IMR-90 (cell line): ENCODE data around the gene IFT81. TPM values are rescaled to one million over a fixed set of nuclear protein-coding genes. Genes with fewer than 3 reads are reported as not detected.

ENCODE experiments used
- ATAC-seq: fragments of 200-7000 bp; cut with Tn5 transposase; 2 replicates; pipeline ENCODE4 v1.9.1; 2020; ENCODE audit warnings: low read depth, mild to moderate bottlenecking, moderate library complexity
- BruUV-seq: library from RNA; stranded (reverse); fragments of 400-500 nt; replicated peaks from 2 replicates; lab custom pipeline; 2021; lab: Mats Ljungman, UMichigan
- CTCF ChIA-PET: fragments of 300-600 bp; formaldehyde crosslinking; extraction: SDS; loops from one replicate; lab custom pipeline; 2021; ENCODE audit warnings: antibody characterized with exemption; lab: Yijun Ruan, JAX
- POLR2A ChIA-PET: fragments of 300-600 bp; sonication (Branson Sonifier 250); formaldehyde crosslinking; loops from one replicate; lab custom pipeline; 2022; ENCODE audit warnings: antibody characterized with exemption; ENCODE audit not compliant: unreplicated experiment; lab: Charles Lee
- DNase-seq: peaks from one replicate; pipeline ENCODE4 v3.0.0; 2013
- H2AFZ ChIP-seq: replicated peaks from 2 replicates; pipeline ENCODE3; 2013; ENCODE audit warnings: low read length, mild to moderate bottlenecking; ENCODE audit not compliant: poor library complexity
- H2AK5ac ChIP-seq: 2 replicates; pipeline ENCODE4 v1.6.1; 2013; ENCODE audit warnings: low read depth, low read length, inconsistent platforms
- H2AK9ac ChIP-seq: replicated peaks from 2 replicates; pipeline ENCODE3; 2013; ENCODE audit warnings: mild to moderate bottlenecking, low read depth, low read length, moderate library complexity; ENCODE audit not compliant: poor library complexity
- H2BK120ac ChIP-seq: 2 replicates; pipeline ENCODE4 v1.6.1; 2013; ENCODE audit warnings: low read depth, low read length, inconsistent platforms
- H2BK15ac ChIP-seq: 3 replicates; pipeline ENCODE4 v1.6.1; 2013; ENCODE audit warnings: low read depth, low read length, inconsistent platforms
- H2BK20ac ChIP-seq: 2 replicates; pipeline ENCODE4 v1.6.1; 2013; ENCODE audit warnings: low read depth, mild to moderate bottlenecking, inconsistent platforms, low read length, moderate library complexity
- H2BK5ac ChIP-seq: 2 replicates; pipeline ENCODE4 v1.6.1; 2013; ENCODE audit warnings: mild to moderate bottlenecking, low read depth, low read length, inconsistent platforms; ENCODE audit not compliant: poor library complexity, severe bottlenecking
- H3K14ac ChIP-seq: replicated peaks from 2 replicates; pipeline ENCODE4 v1.6.1; 2013; ENCODE audit warnings: low read depth, low read length, inconsistent platforms
- H3K18ac ChIP-seq: 2 replicates; pipeline ENCODE4 v1.6.1; 2013; ENCODE audit warnings: low read depth, low read length, control low read depth
- H3K23ac ChIP-seq: 2 replicates; pipeline ENCODE4 v1.6.1; 2013; ENCODE audit warnings: low read depth, low read length, inconsistent platforms
- H3K27ac ChIP-seq: 2 replicates; pipeline ENCODE4 v1.5.1; 2013; ENCODE audit warnings: mild to moderate bottlenecking, control low read depth, low read length; ENCODE audit not compliant: insufficient read depth
- H3K27me3 ChIP-seq: 2 replicates; pipeline ENCODE4 v1.6.1; 2013; ENCODE audit warnings: low read length; ENCODE audit not compliant: control insufficient read depth, insufficient read depth
- H3K36me3 ChIP-seq: 2 replicates; pipeline ENCODE4 v1.6.1; 2013; ENCODE audit warnings: low read length, mixed read lengths; ENCODE audit not compliant: control insufficient read depth, insufficient read depth
- H3K4ac ChIP-seq: 2 replicates; pipeline ENCODE4 v1.6.1; 2013; ENCODE audit warnings: low read depth, low read length, inconsistent platforms
- H3K4me1 ChIP-seq: 2 replicates; pipeline ENCODE4 v1.6.1; 2013; ENCODE audit warnings: low read length, mixed read lengths; ENCODE audit not compliant: control insufficient read depth, insufficient read depth
- H3K4me2 ChIP-seq: 2 replicates; pipeline ENCODE4 v1.6.1; 2013; ENCODE audit warnings: low read depth, mild to moderate bottlenecking, control low read depth, low read length, moderate library complexity
- H3K4me3 ChIP-seq: 2 replicates; pipeline ENCODE4 v1.5.1; 2013; ENCODE audit warnings: low read depth, mild to moderate bottlenecking, control low read depth, low read length, moderate library complexity; ENCODE audit not compliant: insufficient read depth
- H3K56ac ChIP-seq: 2 replicates; pipeline ENCODE4 v1.6.1; 2013; ENCODE audit warnings: low read length, inconsistent platforms; ENCODE audit not compliant: insufficient read depth; ENCODE audit errors: extremely low read depth
- H3K79me1 ChIP-seq, 2 experiments: 2 replicates each; pipeline ENCODE4 v1.6.1; 2013; ENCODE audit warnings: low read length in 2 of 2, inconsistent platforms in 1 of 2, low read depth in 1 of 2
- H3K9ac ChIP-seq: 2 replicates; pipeline ENCODE4 v1.6.1; 2013; ENCODE audit warnings: low read depth, low read length, control low read depth
- H3K9me1 ChIP-seq: 2 replicates; pipeline ENCODE4 v1.6.1; 2013; ENCODE audit warnings: low read length, inconsistent platforms; ENCODE audit not compliant: insufficient read depth
- H3K9me3 ChIP-seq: 2 replicates; pipeline ENCODE4 v1.6.1; 2013; ENCODE audit warnings: low read length; ENCODE audit not compliant: control insufficient read depth, insufficient read depth
- H4K20me1 ChIP-seq: 2 replicates; pipeline ENCODE4 v1.6.1; 2013; ENCODE audit warnings: low read length, inconsistent platforms; ENCODE audit not compliant: insufficient read depth
- H4K5ac ChIP-seq: 2 replicates; pipeline ENCODE4 v1.6.1; 2013; ENCODE audit warnings: mild to moderate bottlenecking, low read depth, low read length, control low read depth
- H4K8ac ChIP-seq, 2 experiments: 2 replicates each; pipeline ENCODE4 v1.6.1; 2013; ENCODE audit warnings: low read depth in 2 of 2, low read length in 2 of 2, control low read depth in 1 of 2, inconsistent platforms in 1 of 2
- H4K91ac ChIP-seq: 2 replicates; pipeline ENCODE4 v1.6.1; 2013; ENCODE audit warnings: low read depth, low read length, inconsistent platforms; ENCODE audit not compliant: insufficient read depth
- BHLHE40 ChIP-seq: fragments of 150-350 bp; IDR thresholded peaks from 2 replicates; pipeline ENCODE4 v1.6.1; 2016; ENCODE audit warnings: mild to moderate bottlenecking, low read depth, low read length
- CEBPB ChIP-seq: IDR thresholded peaks from 2 replicates; pipeline ENCODE4 v1.6.1; 2012; ENCODE audit warnings: low read depth, low read length, improper control_type of control experiment
- CHD1 ChIP-seq: IDR thresholded peaks from 2 replicates; pipeline ENCODE4 v1.6.1; 2012; ENCODE audit warnings: low read depth, low read length, improper control_type of control experiment
- ELK1 ChIP-seq: fragments of 150-350 bp; IDR thresholded peaks from 2 replicates; pipeline ENCODE4 v1.6.1; 2016; ENCODE audit warnings: low read depth, mild to moderate bottlenecking, low read length, moderate library complexity, borderline replicate concordance
- FOS ChIP-seq: fragments of 150-350 bp; IDR thresholded peaks from 2 replicates; pipeline ENCODE4 v1.6.1; 2016; ENCODE audit warnings: low read depth, low read length
- MAFK ChIP-seq: IDR thresholded peaks from 2 replicates; pipeline ENCODE4 v1.6.1; 2012; ENCODE audit warnings: low read depth, low read length, improper control_type of control experiment
- MAZ ChIP-seq: IDR thresholded peaks from 2 replicates; pipeline ENCODE4 v1.6.1; 2012; ENCODE audit warnings: low read depth, mild to moderate bottlenecking, low read length, improper control_type of control experiment, moderate library complexity, borderline replicate concordance
- MXI1 ChIP-seq: IDR thresholded peaks from 2 replicates; pipeline ENCODE4 v1.6.1; 2012; ENCODE audit warnings: low read depth, mild to moderate bottlenecking, low read length, moderate library complexity, borderline replicate concordance
- NFE2L2 ChIP-seq: fragments of 150-350 bp; IDR thresholded peaks from 2 replicates; pipeline ENCODE4 v1.6.1; 2016; ENCODE audit warnings: low read depth, mild to moderate bottlenecking, low read length
- POLR2A ChIP-seq: IDR thresholded peaks from 2 replicates; pipeline ENCODE4 v1.6.1; 2012; ENCODE audit warnings: mild to moderate bottlenecking, low read depth, low read length
- RAD21 ChIP-seq: IDR thresholded peaks from 2 replicates; pipeline ENCODE4 v1.6.1; 2012; ENCODE audit warnings: low read length, improper control_type of control experiment
- RCOR1 ChIP-seq: IDR thresholded peaks from 2 replicates; pipeline ENCODE4 v1.6.1; 2012; ENCODE audit warnings: mild to moderate bottlenecking, low read length, improper control_type of control experiment; ENCODE audit not compliant: insufficient replicate concordance
- RFX5 ChIP-seq: IDR thresholded peaks from 2 replicates; pipeline ENCODE4 v1.8.0; 2012; ENCODE audit warnings: low read depth, mild to moderate bottlenecking, low read length, moderate library complexity
- SMC3 ChIP-seq: fragments of 150-350 bp; IDR thresholded peaks from 2 replicates; pipeline ENCODE4 v1.6.1; 2016; ENCODE audit warnings: low read depth, mild to moderate bottlenecking, antibody characterized with exemption, low read length, moderate library complexity
- USF2 ChIP-seq: fragments of 150-350 bp; IDR thresholded peaks from 2 replicates; pipeline ENCODE4 v1.6.1; 2017; ENCODE audit warnings: mild to moderate bottlenecking, antibody characterized with exemption, low read length, low read depth
- WGBS, 2 experiments: methylation state at CpG; one replicate each; pipeline versions ENCODE4 v1.1.5 to v1.1.7; 2013; ENCODE audit warnings: missing lambda C conversion rate in 2 of 2; ENCODE audit not compliant: insufficient read length in 1 of 2; ENCODE audit errors: extremely low coverage in 2 of 2; 5-methylcytosine and 5-hydroxymethylcytosine counted together
- dilution Hi-C: fragments of 300-500 bp; cut with HindIII; formaldehyde crosslinking; loops from one replicate; pipeline ENCODE4 v1.14.3; 2018; ENCODE audit warnings: low sequenced_read_pairs; ENCODE audit not compliant: unreplicated experiment
- in situ Hi-C: fragments of 300-500 bp; cut with MboI; formaldehyde crosslinking; loops from 3 replicates; pipeline ENCODE4 v1.14.3; 2019; ENCODE audit warnings: low sequenced_read_pairs, inconsistent platforms, mixed read lengths
- intact Hi-C: fragments of 100-400 bp; cut with micrococcal nuclease; formaldehyde crosslinking; loops from 2 replicates; pipeline ENCODE4 v1.10.0; 2022
- polyA plus RNA-seq, 3 experiments: library from polyadenylated mRNA; depleted of rRNA; stranded (reverse); fragments of >200 nt; gene quantifications; 2 replicates each; pipeline ENCODE4 v1.2.3, GENCODE V29; 2012; ENCODE audit warnings: low replicate concordance in 1 of 3
- total RNA-seq: library from RNA; depleted of rRNA; stranded (reverse); fragments of >200 nt; gene quantifications from 2 replicates; pipeline ENCODE4 v1.2.3, GENCODE V29; 2012
- TF ChIP-seq, protein P1 (sequence below): conservative IDR thresholded peaks from 2 replicates; pipeline ENCODE4 v1.5.1; 2012; ENCODE audit warnings: mild to moderate bottlenecking, low read depth, low read length, improper control_type of control experiment

Gene IFT81
- total and polyA plus RNA-seq, 2 of the 4 experiments (the other 2 are of a cell fraction) = 6.1 to 8.1 TPM

DNA sequence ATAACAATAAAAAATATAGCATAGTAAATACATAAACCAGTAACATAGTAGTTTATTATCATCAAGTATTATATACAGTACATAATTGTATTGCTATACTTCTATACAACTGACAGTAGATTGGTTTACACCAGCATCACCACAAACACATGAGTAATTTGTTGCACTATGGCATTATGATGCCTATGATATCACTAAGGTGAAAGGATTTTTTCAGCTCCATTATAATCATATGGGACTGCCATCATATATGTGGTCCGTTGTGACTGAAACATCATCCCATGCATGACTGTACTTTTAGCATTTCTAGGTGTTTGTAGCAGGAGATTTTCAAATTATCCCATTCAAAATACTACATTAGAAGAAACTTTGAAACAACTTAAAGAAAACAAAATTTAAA lies 77.8 kb downstream of the IFT81 start:
- no peak overlapping the region for H2AK5ac ChIP-seq
- H3K4me2 ChIP-seq = no peak overlapping the region
- H3K27me3 ChIP-seq = no peaks in the 10 kb centered on the region
- TF ChIP-seq SMC3 (no peak), RCOR1 (no peak), MXI1 (no peak), CHD1 (no peak), ELK1 (no peak), CEBPB (no peak), MAZ (no peak), RAD21 (no peak), MAFK (no peak), POLR2A (no peak), FOS (no peak), RFX5 (no peak), NFE2L2 (no peak), USF2 (no peak), BHLHE40 (no peak)
- TF ChIP-seq, protein P1, sequence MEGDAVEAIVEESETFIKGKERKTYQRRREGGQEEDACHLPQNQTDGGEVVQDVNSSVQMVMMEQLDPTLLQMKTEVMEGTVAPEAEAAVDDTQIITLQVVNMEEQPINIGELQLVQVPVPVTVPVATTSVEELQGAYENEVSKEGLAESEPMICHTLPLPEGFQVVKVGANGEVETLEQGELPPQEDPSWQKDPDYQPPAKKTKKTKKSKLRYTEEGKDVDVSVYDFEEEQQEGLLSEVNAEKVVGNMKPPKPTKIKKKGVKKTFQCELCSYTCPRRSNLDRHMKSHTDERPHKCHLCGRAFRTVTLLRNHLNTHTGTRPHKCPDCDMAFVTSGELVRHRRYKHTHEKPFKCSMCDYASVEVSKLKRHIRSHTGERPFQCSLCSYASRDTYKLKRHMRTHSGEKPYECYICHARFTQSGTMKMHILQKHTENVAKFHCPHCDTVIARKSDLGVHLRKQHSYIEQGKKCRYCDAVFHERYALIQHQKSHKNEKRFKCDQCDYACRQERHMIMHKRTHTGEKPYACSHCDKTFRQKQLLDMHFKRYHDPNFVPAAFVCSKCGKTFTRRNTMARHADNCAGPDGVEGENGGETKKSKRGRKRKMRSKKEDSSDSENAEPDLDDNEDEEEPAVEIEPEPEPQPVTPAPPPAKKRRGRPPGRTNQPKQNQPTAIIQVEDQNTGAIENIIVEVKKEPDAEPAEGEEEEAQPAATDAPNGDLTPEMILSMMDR = no peak
- CTCF ChIA-PET = interaction anchor here (1.1 kb wide), 1 partner anchor 23 kb away, joined by 4 read pairs; no protein-coding TSS in a partner anchor
- no peak overlapping the region for H2BK5ac ChIP-seq
- POLR2A ChIA-PET = no interaction called here
- H2BK120ac ChIP-seq = no peak overlapping the region
- no peaks in the 10 kb centered on the region for H4K20me1 ChIP-seq
- no peak overlapping the region for H4K8ac ChIP-seq
- dilution Hi-C loops = no loop called here
- no CpG with 5 or more reads among the region's 1 CpG for WGBS, 2 experiments
- H4K91ac ChIP-seq = no peak overlapping the region
- no peak overlapping the region for H4K5ac ChIP-seq
- intact Hi-C loops = no loop called here
- H3K23ac ChIP-seq = no peak overlapping the region
- peaks cover 19% of the 10 kb centered on the region; the same call in 1 of the 2 replicates for H3K9me1 ChIP-seq
- H3K4ac ChIP-seq = no peak overlapping the region
- no peak overlapping the region for H2BK20ac ChIP-seq
- H3K9ac ChIP-seq = no peak overlapping the region
- H2BK15ac ChIP-seq = no peak overlapping the region
- BruUV-seq = no TSS peak
- H3K4me1 ChIP-seq = peaks cover 7% of the 10 kb centered on the region
- no peak overlapping the region for H3K4me3 ChIP-seq
- ATAC-seq (no peak), DNase-seq (no peak)
- in situ Hi-C loops = no loop called here
- H3K9me3 ChIP-seq = no peaks in the 10 kb centered on the region
- no peak overlapping the region for H2AK9ac ChIP-seq
- H3K14ac ChIP-seq = no peak overlapping the region
- H3K27ac ChIP-seq = no peak overlapping the region
- no peak overlapping the region for H3K56ac ChIP-seq
- peaks cover 16% of the 10 kb centered on the region for H3K36me3 ChIP-seq
- H2AFZ ChIP-seq = no peak overlapping the region
- peaks cover 0 to 7% of the 10 kb centered on the region in 2 experiments; a peak in 1 of 4 replicates for H3K79me1 ChIP-seq
- no peak overlapping the region for H3K18ac ChIP-seq
